IMR-90 (cell line): ENCODE results near the gene TMPRSS9. TPM values are rescaled to one million over a fixed set of nuclear protein-coding genes. Genes with fewer than 3 reads are reported as not detected.

ENCODE experiments used
- ATAC-seq: fragments of 200-7000 bp; cut with Tn5 transposase; 2 replicates; pipeline ENCODE4 v1.9.1; 2020; ENCODE audit warnings: low read depth, mild to moderate bottlenecking, moderate library complexity
- BruUV-seq: library from RNA; stranded (reverse); fragments of 400-500 nt; replicated peaks from 2 replicates; lab custom pipeline; 2021; lab: Mats Ljungman, UMichigan
- CTCF ChIA-PET: fragments of 300-600 bp; formaldehyde crosslinking; extraction: SDS; loops from one replicate; lab custom pipeline; 2021; ENCODE audit warnings: antibody characterized with exemption; lab: Yijun Ruan, JAX
- POLR2A ChIA-PET: fragments of 300-600 bp; sonication (Branson Sonifier 250); formaldehyde crosslinking; loops from one replicate; lab custom pipeline; 2022; ENCODE audit warnings: antibody characterized with exemption; ENCODE audit not compliant: unreplicated experiment; lab: Charles Lee
- DNase-seq: peaks from one replicate; pipeline ENCODE4 v3.0.0; 2013
- H2AFZ ChIP-seq: replicated peaks from 2 replicates; pipeline ENCODE3; 2013; ENCODE audit warnings: low read length, mild to moderate bottlenecking; ENCODE audit not compliant: poor library complexity
- H2AK5ac ChIP-seq: 2 replicates; pipeline ENCODE4 v1.6.1; 2013; ENCODE audit warnings: low read depth, low read length, inconsistent platforms
- H2AK9ac ChIP-seq: replicated peaks from 2 replicates; pipeline ENCODE3; 2013; ENCODE audit warnings: mild to moderate bottlenecking, low read depth, low read length, moderate library complexity; ENCODE audit not compliant: poor library complexity
- H2BK120ac ChIP-seq: 2 replicates; pipeline ENCODE4 v1.6.1; 2013; ENCODE audit warnings: low read depth, low read length, inconsistent platforms
- H2BK15ac ChIP-seq: 3 replicates; pipeline ENCODE4 v1.6.1; 2013; ENCODE audit warnings: low read depth, low read length, inconsistent platforms
- H2BK20ac ChIP-seq: 2 replicates; pipeline ENCODE4 v1.6.1; 2013; ENCODE audit warnings: low read depth, mild to moderate bottlenecking, inconsistent platforms, low read length, moderate library complexity
- H2BK5ac ChIP-seq: 2 replicates; pipeline ENCODE4 v1.6.1; 2013; ENCODE audit warnings: mild to moderate bottlenecking, low read depth, low read length, inconsistent platforms; ENCODE audit not compliant: poor library complexity, severe bottlenecking
- H3K14ac ChIP-seq: replicated peaks from 2 replicates; pipeline ENCODE4 v1.6.1; 2013; ENCODE audit warnings: low read depth, low read length, inconsistent platforms
- H3K18ac ChIP-seq: 2 replicates; pipeline ENCODE4 v1.6.1; 2013; ENCODE audit warnings: low read depth, low read length, control low read depth
- H3K23ac ChIP-seq: 2 replicates; pipeline ENCODE4 v1.6.1; 2013; ENCODE audit warnings: low read depth, low read length, inconsistent platforms
- H3K27ac ChIP-seq: 2 replicates; pipeline ENCODE4 v1.5.1; 2013; ENCODE audit warnings: mild to moderate bottlenecking, control low read depth, low read length; ENCODE audit not compliant: insufficient read depth
- H3K27me3 ChIP-seq: 2 replicates; pipeline ENCODE4 v1.6.1; 2013; ENCODE audit warnings: low read length; ENCODE audit not compliant: control insufficient read depth, insufficient read depth
- H3K36me3 ChIP-seq: 2 replicates; pipeline ENCODE4 v1.6.1; 2013; ENCODE audit warnings: low read length, mixed read lengths; ENCODE audit not compliant: control insufficient read depth, insufficient read depth
- H3K4ac ChIP-seq: 2 replicates; pipeline ENCODE4 v1.6.1; 2013; ENCODE audit warnings: low read depth, low read length, inconsistent platforms
- H3K4me1 ChIP-seq: 2 replicates; pipeline ENCODE4 v1.6.1; 2013; ENCODE audit warnings: low read length, mixed read lengths; ENCODE audit not compliant: control insufficient read depth, insufficient read depth
- H3K4me2 ChIP-seq: 2 replicates; pipeline ENCODE4 v1.6.1; 2013; ENCODE audit warnings: low read depth, mild to moderate bottlenecking, control low read depth, low read length, moderate library complexity
- H3K4me3 ChIP-seq: 2 replicates; pipeline ENCODE4 v1.5.1; 2013; ENCODE audit warnings: low read depth, mild to moderate bottlenecking, control low read depth, low read length, moderate library complexity; ENCODE audit not compliant: insufficient read depth
- H3K56ac ChIP-seq: 2 replicates; pipeline ENCODE4 v1.6.1; 2013; ENCODE audit warnings: low read length, inconsistent platforms; ENCODE audit not compliant: insufficient read depth; ENCODE audit errors: extremely low read depth
- H3K79me1 ChIP-seq, 2 experiments: 2 replicates each; pipeline ENCODE4 v1.6.1; 2013; ENCODE audit warnings: low read length in 2 of 2, inconsistent platforms in 1 of 2, low read depth in 1 of 2
- H3K9ac ChIP-seq: 2 replicates; pipeline ENCODE4 v1.6.1; 2013; ENCODE audit warnings: low read depth, low read length, control low read depth
- H3K9me1 ChIP-seq: 2 replicates; pipeline ENCODE4 v1.6.1; 2013; ENCODE audit warnings: low read length, inconsistent platforms; ENCODE audit not compliant: insufficient read depth
- H3K9me3 ChIP-seq: 2 replicates; pipeline ENCODE4 v1.6.1; 2013; ENCODE audit warnings: low read length; ENCODE audit not compliant: control insufficient read depth, insufficient read depth
- H4K20me1 ChIP-seq: 2 replicates; pipeline ENCODE4 v1.6.1; 2013; ENCODE audit warnings: low read length, inconsistent platforms; ENCODE audit not compliant: insufficient read depth
- H4K5ac ChIP-seq: 2 replicates; pipeline ENCODE4 v1.6.1; 2013; ENCODE audit warnings: mild to moderate bottlenecking, low read depth, low read length, control low read depth
- H4K8ac ChIP-seq, 2 experiments: 2 replicates each; pipeline ENCODE4 v1.6.1; 2013; ENCODE audit warnings: low read depth in 2 of 2, low read length in 2 of 2, control low read depth in 1 of 2, inconsistent platforms in 1 of 2
- H4K91ac ChIP-seq: 2 replicates; pipeline ENCODE4 v1.6.1; 2013; ENCODE audit warnings: low read depth, low read length, inconsistent platforms; ENCODE audit not compliant: insufficient read depth
- BHLHE40 ChIP-seq: fragments of 150-350 bp; IDR thresholded peaks from 2 replicates; pipeline ENCODE4 v1.6.1; 2016; ENCODE audit warnings: mild to moderate bottlenecking, low read depth, low read length
- CEBPB ChIP-seq: IDR thresholded peaks from 2 replicates; pipeline ENCODE4 v1.6.1; 2012; ENCODE audit warnings: low read depth, low read length, improper control_type of control experiment
- CHD1 ChIP-seq: IDR thresholded peaks from 2 replicates; pipeline ENCODE4 v1.6.1; 2012; ENCODE audit warnings: low read depth, low read length, improper control_type of control experiment
- MAFK ChIP-seq: IDR thresholded peaks from 2 replicates; pipeline ENCODE4 v1.6.1; 2012; ENCODE audit warnings: low read depth, low read length, improper control_type of control experiment
- MAZ ChIP-seq: IDR thresholded peaks from 2 replicates; pipeline ENCODE4 v1.6.1; 2012; ENCODE audit warnings: low read depth, mild to moderate bottlenecking, low read length, improper control_type of control experiment, moderate library complexity, borderline replicate concordance
- MXI1 ChIP-seq: IDR thresholded peaks from 2 replicates; pipeline ENCODE4 v1.6.1; 2012; ENCODE audit warnings: low read depth, mild to moderate bottlenecking, low read length, moderate library complexity, borderline replicate concordance
- NFE2L2 ChIP-seq: fragments of 150-350 bp; IDR thresholded peaks from 2 replicates; pipeline ENCODE4 v1.6.1; 2016; ENCODE audit warnings: low read depth, mild to moderate bottlenecking, low read length
- POLR2A ChIP-seq: IDR thresholded peaks from 2 replicates; pipeline ENCODE4 v1.6.1; 2012; ENCODE audit warnings: mild to moderate bottlenecking, low read depth, low read length
- RAD21 ChIP-seq: IDR thresholded peaks from 2 replicates; pipeline ENCODE4 v1.6.1; 2012; ENCODE audit warnings: low read length, improper control_type of control experiment
- RCOR1 ChIP-seq: IDR thresholded peaks from 2 replicates; pipeline ENCODE4 v1.6.1; 2012; ENCODE audit warnings: mild to moderate bottlenecking, low read length, improper control_type of control experiment; ENCODE audit not compliant: insufficient replicate concordance
- SMC3 ChIP-seq: fragments of 150-350 bp; IDR thresholded peaks from 2 replicates; pipeline ENCODE4 v1.6.1; 2016; ENCODE audit warnings: low read depth, mild to moderate bottlenecking, antibody characterized with exemption, low read length, moderate library complexity
- USF2 ChIP-seq: fragments of 150-350 bp; IDR thresholded peaks from 2 replicates; pipeline ENCODE4 v1.6.1; 2017; ENCODE audit warnings: mild to moderate bottlenecking, antibody characterized with exemption, low read length, low read depth
- WGBS, 2 experiments: methylation state at CpG; one replicate each; pipeline versions ENCODE4 v1.1.5 to v1.1.7; 2013; ENCODE audit warnings: missing lambda C conversion rate in 2 of 2; ENCODE audit not compliant: insufficient read length in 1 of 2; ENCODE audit errors: extremely low coverage in 2 of 2; 5-methylcytosine and 5-hydroxymethylcytosine counted together
- dilution Hi-C: fragments of 300-500 bp; cut with HindIII; formaldehyde crosslinking; loops from one replicate; pipeline ENCODE4 v1.14.3; 2018; ENCODE audit warnings: low sequenced_read_pairs; ENCODE audit not compliant: unreplicated experiment
- in situ Hi-C: fragments of 300-500 bp; cut with MboI; formaldehyde crosslinking; loops from 3 replicates; pipeline ENCODE4 v1.14.3; 2019; ENCODE audit warnings: low sequenced_read_pairs, inconsistent platforms, mixed read lengths
- intact Hi-C: fragments of 100-400 bp; cut with micrococcal nuclease; formaldehyde crosslinking; loops from 2 replicates; pipeline ENCODE4 v1.10.0; 2022
- polyA plus RNA-seq, 3 experiments: library from polyadenylated mRNA; depleted of rRNA; stranded (reverse); fragments of >200 nt; gene quantifications; 2 replicates each; pipeline ENCODE4 v1.2.3, GENCODE V29; 2012; ENCODE audit warnings: low replicate concordance in 1 of 3
- total RNA-seq: library from RNA; depleted of rRNA; stranded (reverse); fragments of >200 nt; gene quantifications from 2 replicates; pipeline ENCODE4 v1.2.3, GENCODE V29; 2012
- TF ChIP-seq, protein P1 (sequence below): fragments of 150-350 bp; IDR thresholded peaks from 2 replicates; pipeline ENCODE4 v1.6.1; 2016; ENCODE audit warnings: low read depth, mild to moderate bottlenecking, low read length, moderate library complexity, borderline replicate concordance

Gene TMPRSS9
- total and polyA plus RNA-seq, 2 of the 4 experiments (the other 2 are of a cell fraction): not detected

- Histone ChIP-seq H3K27ac (no peak overlapping the region), H3K27me3 (no peaks in the 10 kb centered on the region), H4K91ac (no peak overlapping the region), H4K5ac (no peak overlapping the region), H3K18ac (no peak overlapping the region), H2BK120ac (no peak overlapping the region), H4K8ac (no peak overlapping the region), H4K20me1 (peaks cover 5% of the 10 kb centered on the region), H3K14ac (no peak overlapping the region), H2AK9ac (no peak overlapping the region), H3K4ac (no peak overlapping the region), H3K9me1 (peaks cover 6% of the 10 kb centered on the region), H3K56ac (no peak overlapping the region), H2BK5ac (no peak overlapping the region), H3K36me3 (peaks cover 32% of the 10 kb centered on the region), H3K4me1 (no peaks in the 10 kb centered on the region), H3K4me2 (no peak overlapping the region), H3K4me3 (no peak overlapping the region), H3K79me1 (peaks cover 5 to 19% of the 10 kb centered on the region in 2 experiments; a peak in 3 of 4 replicates), H2BK20ac (no peak overlapping the region), H2AFZ (no peak overlapping the region), H3K9me3 (no peaks in the 10 kb centered on the region), H2AK5ac (no peak overlapping the region), H3K23ac (no peak overlapping the region), H2BK15ac (no peak overlapping the region), H3K9ac (no peak overlapping the region)
- 93% methylated on average over 3 of the region's 24 CpGs; no CpG with 5 or more reads in 1 of the 2 experiments for WGBS, 2 experiments
- POLR2A ChIA-PET: no interaction called here
- in situ Hi-C loops: no loop called here
- DNase-seq: no peak
- intact Hi-C loops: no loop called here
- TF ChIP-seq USF2: no peak
- no peak for TF ChIP-seq RCOR1
- TF ChIP-seq POLR2A: no peak
- TF ChIP-seq CEBPB: no peak
- TF ChIP-seq MAZ: no peak
- no peak for TF ChIP-seq NFE2L2
- TF ChIP-seq, protein P1, sequence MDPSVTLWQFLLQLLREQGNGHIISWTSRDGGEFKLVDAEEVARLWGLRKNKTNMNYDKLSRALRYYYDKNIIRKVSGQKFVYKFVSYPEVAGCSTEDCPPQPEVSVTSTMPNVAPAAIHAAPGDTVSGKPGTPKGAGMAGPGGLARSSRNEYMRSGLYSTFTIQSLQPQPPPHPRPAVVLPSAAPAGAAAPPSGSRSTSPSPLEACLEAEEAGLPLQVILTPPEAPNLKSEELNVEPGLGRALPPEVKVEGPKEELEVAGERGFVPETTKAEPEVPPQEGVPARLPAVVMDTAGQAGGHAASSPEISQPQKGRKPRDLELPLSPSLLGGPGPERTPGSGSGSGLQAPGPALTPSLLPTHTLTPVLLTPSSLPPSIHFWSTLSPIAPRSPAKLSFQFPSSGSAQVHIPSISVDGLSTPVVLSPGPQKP: no peak
- TF ChIP-seq SMC3: no peak
- no peak for TF ChIP-seq RAD21
- no peak for TF ChIP-seq MAFK
- TF ChIP-seq BHLHE40: no peak
- no peak for TF ChIP-seq CHD1
- no peak for TF ChIP-seq MXI1
- BruUV-seq: no TSS peak
- CTCF ChIA-PET: no interaction called here
- dilution Hi-C loops: no loop called here
- ATAC-seq: no peak
These were observed 18.8 kb upstream of the TMPRSS9 start for GRCh38 chr19:2341244-2341751.
